ENCODE results near the gene PTPRC. TPM values are rescaled to one million over a fixed set of nuclear protein-coding genes. Genes with fewer than 3 reads are reported as not detected.

PTPRC gene
- total and polyA plus RNA-seq, 2 donors (not counting 1 experiment from before 2014, with no cell fraction given): under 0.01 to 0.11 TPM

DNA sequence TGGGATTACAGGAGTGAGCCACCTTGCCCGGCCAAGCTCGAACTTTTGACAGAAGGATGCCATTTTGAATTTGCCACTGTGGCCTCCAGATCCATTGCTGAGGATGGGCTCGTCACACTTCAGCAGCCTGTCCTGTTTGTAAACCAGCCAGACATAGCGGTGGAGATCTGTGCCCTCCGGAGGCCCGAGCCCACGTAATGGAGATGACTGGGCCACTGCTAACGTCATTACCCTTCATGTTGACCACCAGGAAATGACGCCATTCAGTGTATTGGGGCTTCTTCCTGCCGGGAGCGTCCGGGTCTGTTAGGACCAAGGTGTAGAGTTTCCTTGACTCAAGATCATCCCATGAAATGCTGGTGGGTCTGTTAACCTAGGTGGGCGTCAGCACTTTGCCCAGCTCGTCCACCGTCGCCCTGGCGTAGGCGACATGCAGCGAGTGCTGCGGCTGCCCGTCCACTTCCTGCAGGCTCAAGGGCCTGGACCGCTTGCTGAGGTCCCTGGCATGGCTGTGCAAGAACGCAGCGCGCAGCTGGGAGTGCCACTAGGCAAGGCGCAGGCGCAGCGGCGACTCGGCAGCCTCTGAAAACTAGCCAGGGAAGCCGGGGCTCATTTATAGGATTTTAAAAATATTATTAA, 40.8 kb downstream of the PTPRC start:
- Histone ChIP-seq H3K27ac (ENCODE audit: insufficient read depth, low read length) (no peak overlapping the region), H3K79me2 (ENCODE audit: control insufficient read depth, insufficient read depth, low read length) (no peaks in the 10 kb centered on the region), H3K9me3 (ENCODE audit: control insufficient read depth, insufficient read depth, low read depth, low read length) (no peaks in the 10 kb centered on the region), H3K36me3 (ENCODE audit: control insufficient read depth, insufficient read depth, low read length) (no peaks in the 10 kb centered on the region), H3K4me1 (ENCODE audit: control insufficient read depth, extremely low read depth, insufficient read depth, low read length) (no peaks in the 10 kb centered on the region), H3K27me3 (ENCODE audit: control insufficient read depth, insufficient read depth, low read length) (no peaks in the 10 kb centered on the region), H4K20me1 (ENCODE audit: control insufficient read depth, extremely low read depth, insufficient read depth, low read length) (no peaks in the 10 kb centered on the region), H3K4me2 (ENCODE audit: extremely low read depth, insufficient read depth, low read length) (no peak overlapping the region), H3K4me3 (replicated peaks in 1 of 4; ENCODE audit: control extremely low read depth in 1 of 4, insufficient read depth in 1 of 4, low read depth in 3 of 4, low read length in 4 of 4) (no peak overlapping the region), H2AFZ (ENCODE audit: low read length) (no peak overlapping the region), H3K9ac (ENCODE audit: insufficient read depth, low read length) (no peak overlapping the region)
- TF ChIP-seq, protein P1, sequence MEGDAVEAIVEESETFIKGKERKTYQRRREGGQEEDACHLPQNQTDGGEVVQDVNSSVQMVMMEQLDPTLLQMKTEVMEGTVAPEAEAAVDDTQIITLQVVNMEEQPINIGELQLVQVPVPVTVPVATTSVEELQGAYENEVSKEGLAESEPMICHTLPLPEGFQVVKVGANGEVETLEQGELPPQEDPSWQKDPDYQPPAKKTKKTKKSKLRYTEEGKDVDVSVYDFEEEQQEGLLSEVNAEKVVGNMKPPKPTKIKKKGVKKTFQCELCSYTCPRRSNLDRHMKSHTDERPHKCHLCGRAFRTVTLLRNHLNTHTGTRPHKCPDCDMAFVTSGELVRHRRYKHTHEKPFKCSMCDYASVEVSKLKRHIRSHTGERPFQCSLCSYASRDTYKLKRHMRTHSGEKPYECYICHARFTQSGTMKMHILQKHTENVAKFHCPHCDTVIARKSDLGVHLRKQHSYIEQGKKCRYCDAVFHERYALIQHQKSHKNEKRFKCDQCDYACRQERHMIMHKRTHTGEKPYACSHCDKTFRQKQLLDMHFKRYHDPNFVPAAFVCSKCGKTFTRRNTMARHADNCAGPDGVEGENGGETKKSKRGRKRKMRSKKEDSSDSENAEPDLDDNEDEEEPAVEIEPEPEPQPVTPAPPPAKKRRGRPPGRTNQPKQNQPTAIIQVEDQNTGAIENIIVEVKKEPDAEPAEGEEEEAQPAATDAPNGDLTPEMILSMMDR (conservative IDR thresholded peaks at IDR 0.05 in 1 of 2, IDR thresholded peaks at IDR 0.05 in 1 of 2; ENCODE audit: low read depth in 1 of 2, low read length in 2 of 2): no peak
- TF ChIP-seq EZH2 (IDR thresholded peaks at IDR 0.05; ENCODE audit: low read length, missing control alignments): no peak
- DNase-seq (ENCODE audit: low read depth in 2 of 2): no peak

GRCh38 chr1:198680174-198680875, 41.5 kb downstream of the PTPRC start:
- Histone ChIP-seq H3K4me1 (ENCODE audit: control insufficient read depth, extremely low read depth, insufficient read depth, low read length) (no peaks in the 10 kb centered on the region), H3K36me3 (ENCODE audit: control insufficient read depth, insufficient read depth, low read length) (no peaks in the 10 kb centered on the region), H3K4me2 (ENCODE audit: extremely low read depth, insufficient read depth, low read length) (no peak overlapping the region), H3K79me2 (ENCODE audit: control insufficient read depth, insufficient read depth, low read length) (no peaks in the 10 kb centered on the region), H3K27ac (ENCODE audit: insufficient read depth, low read length) (no peak overlapping the region), H2AFZ (ENCODE audit: low read length) (no peak overlapping the region), H4K20me1 (ENCODE audit: control insufficient read depth, extremely low read depth, insufficient read depth, low read length) (no peaks in the 10 kb centered on the region), H3K4me3 (replicated peaks in 1 of 4; ENCODE audit: control extremely low read depth in 1 of 4, insufficient read depth in 1 of 4, low read depth in 3 of 4, low read length in 4 of 4) (no peak overlapping the region), H3K9me3 (ENCODE audit: control insufficient read depth, insufficient read depth, low read depth, low read length) (no peaks in the 10 kb centered on the region), H3K9ac (ENCODE audit: insufficient read depth, low read length) (no peak overlapping the region), H3K27me3 (ENCODE audit: control insufficient read depth, insufficient read depth, low read length) (no peaks in the 10 kb centered on the region)
- DNase-seq (ENCODE audit: low read depth in 2 of 2): no peak
- TF ChIP-seq, protein P1 (conservative IDR thresholded peaks at IDR 0.05 in 1 of 2, IDR thresholded peaks at IDR 0.05 in 1 of 2; ENCODE audit: low read depth in 1 of 2, low read length in 2 of 2): no peak

- H3K4me2 ChIP-seq (ENCODE audit: extremely low read depth, insufficient read depth, low read length): no peak overlapping the region
- H3K27me3 ChIP-seq (ENCODE audit: control insufficient read depth, insufficient read depth, low read length): no peaks in the 10 kb centered on the region
- H3K4me3 ChIP-seq (replicated peaks in 1 of 4; ENCODE audit: control extremely low read depth in 1 of 4, insufficient read depth in 1 of 4, low read depth in 3 of 4, low read length in 4 of 4): no peak overlapping the region
- no peaks in the 10 kb centered on the region for H3K4me1 ChIP-seq (ENCODE audit: control insufficient read depth, extremely low read depth, insufficient read depth, low read length)
- peak overlapping the region; percentile 75 for H3K27ac ChIP-seq (ENCODE audit: insufficient read depth, low read length)
- DNase-seq (ENCODE audit: low read depth in 2 of 2): peak; percentile 57 to 68
- H3K9me3 ChIP-seq (ENCODE audit: control insufficient read depth, insufficient read depth, low read depth, low read length): no peaks in the 10 kb centered on the region
- H2AFZ ChIP-seq (ENCODE audit: low read length): no peak overlapping the region
- no peaks in the 10 kb centered on the region for H3K79me2 ChIP-seq (ENCODE audit: control insufficient read depth, insufficient read depth, low read length)
- TF ChIP-seq, protein P1 (conservative IDR thresholded peaks at IDR 0.05 in 1 of 2, IDR thresholded peaks at IDR 0.05 in 1 of 2; ENCODE audit: low read depth in 1 of 2, low read length in 2 of 2): no peak
- TF ChIP-seq EZH2 (IDR thresholded peaks at IDR 0.05; ENCODE audit: low read length, missing control alignments): no peak
- no peaks in the 10 kb centered on the region for H3K36me3 ChIP-seq (ENCODE audit: control insufficient read depth, insufficient read depth, low read length)
- H3K9ac ChIP-seq (ENCODE audit: insufficient read depth, low read length): no peak overlapping the region
- no peaks in the 10 kb centered on the region for H4K20me1 ChIP-seq (ENCODE audit: control insufficient read depth, extremely low read depth, insufficient read depth, low read length)
Observed at GRCh38 chr1:198681252-198681651, 42.4 kb downstream of the PTPRC start.
